ENCODE data around the gene METTL21C.

METTL21C gene

DNA sequence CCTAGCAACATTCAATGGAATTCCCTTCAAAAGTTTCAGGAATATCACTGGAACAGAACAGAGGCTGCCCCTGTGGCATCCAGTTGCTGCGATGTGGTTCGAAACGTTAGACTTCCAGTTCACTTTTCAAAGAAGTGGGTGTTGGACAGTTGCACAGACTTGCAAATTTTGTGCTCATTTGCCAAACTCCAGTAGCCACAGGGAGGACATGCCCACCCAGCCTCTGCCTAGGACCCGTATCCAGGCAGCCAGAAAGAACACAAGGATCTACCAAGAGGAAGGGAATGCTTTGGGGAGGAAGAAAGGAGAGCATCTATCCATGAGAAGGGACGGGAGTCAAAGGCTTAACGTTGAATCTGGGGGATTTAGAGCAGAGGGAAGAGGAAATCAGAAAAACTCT, at the start of gene METTL21C:
Gene METTL21C, minus strand, starts transcription at position 108 of the 400 bp plus-strand sequence. CDS start 546 bp downstream, outside the sequence.
- DNase-seq, result no peak

DNA sequence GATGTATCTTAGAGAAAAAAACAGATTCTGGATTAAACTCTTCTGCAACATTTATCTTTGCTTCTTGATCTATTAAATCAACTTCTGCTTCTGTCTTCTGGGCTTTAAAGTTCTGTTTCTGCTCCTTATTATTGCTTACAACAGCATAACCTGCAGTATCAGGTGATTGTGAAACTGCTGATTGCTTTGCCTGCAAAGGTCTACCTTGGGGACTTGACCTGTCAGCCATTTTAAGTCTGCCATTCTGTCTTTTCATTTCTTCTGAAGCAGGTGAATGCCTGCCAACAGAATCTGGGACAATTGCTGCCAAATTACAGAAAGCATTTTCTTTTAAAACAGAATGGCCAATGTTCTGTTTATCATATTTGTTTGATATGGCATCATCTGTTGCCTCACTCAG, 47.7 kb upstream of the METTL21C start:
- no peak for DNase-seq

DNA sequence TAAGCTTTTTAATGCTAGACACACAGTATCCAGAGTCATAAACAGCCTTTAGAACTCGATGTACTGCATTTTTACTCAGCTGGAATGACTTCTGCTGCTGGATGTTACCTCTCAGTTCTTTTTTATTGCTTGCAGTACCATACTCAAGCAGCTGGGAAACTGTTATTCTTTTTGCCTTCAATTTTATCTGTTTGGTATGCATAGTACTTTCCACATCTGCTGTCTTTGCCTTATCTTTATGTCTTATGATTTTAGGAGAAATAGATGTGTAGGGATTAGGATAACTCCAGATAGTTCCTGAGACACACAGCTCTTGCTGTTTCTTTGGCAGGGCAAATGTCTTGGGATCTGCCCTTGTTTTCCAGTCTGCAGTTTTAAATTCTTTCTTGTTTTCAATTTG, 47.3 kb upstream of the METTL21C start:
- no peak for DNase-seq

DNA sequence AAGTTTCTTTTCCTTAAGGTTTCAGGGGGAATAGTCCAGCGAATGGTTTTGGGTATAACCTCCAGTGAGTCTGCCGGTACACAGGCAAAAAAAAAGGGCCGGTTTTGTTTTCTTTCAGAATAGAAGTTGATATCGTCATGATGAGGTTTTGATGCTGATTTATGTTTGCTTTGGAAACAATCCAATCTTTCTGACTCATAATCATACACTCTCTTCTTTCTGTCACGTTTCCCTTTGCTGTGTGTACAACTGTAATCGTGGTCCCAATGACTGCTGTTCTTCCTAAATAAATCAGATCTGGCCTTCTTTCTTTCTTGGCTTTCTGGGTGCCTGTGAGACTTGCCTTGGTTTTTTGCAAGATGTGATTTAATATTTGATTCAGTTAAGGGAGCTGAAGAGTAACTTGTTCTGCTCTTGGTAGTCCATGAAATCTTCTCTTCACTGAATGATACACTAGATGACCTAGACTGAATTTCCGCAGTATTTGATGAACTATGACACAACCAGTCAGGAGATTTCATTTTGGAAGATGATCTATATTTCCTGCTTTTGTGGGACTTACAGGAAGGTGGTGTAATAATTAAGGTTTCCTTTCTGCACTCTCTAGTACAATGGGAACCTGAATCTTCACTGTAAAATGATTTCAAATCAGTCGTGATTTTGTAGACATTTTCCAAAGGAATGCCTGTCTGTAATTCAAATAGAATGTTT, 34.9 kb upstream of the METTL21C start:
- DNase-seq, result peak; percentile 48 to 89 (median 75)

DNA sequence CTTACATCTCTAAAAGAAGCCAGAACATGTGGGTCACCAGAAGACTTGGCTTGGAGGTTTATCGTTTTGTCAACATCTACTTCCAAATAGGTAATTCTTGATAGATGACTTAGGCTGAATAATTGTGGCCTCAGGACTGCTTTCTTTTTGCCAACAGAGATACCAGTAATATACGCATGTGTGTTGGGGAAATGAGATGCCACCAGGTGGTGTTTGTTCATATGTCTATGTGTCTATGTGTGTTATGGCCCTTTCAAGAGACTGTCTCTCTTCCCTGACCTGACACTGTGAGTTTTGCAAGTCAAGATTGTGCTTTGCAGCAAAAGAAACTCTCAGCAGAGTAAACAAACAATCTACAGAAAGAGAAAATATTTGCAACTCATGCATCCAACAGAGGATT, 31.6 kb upstream of the METTL21C start:
- DNase-seq, result no peak

DNA sequence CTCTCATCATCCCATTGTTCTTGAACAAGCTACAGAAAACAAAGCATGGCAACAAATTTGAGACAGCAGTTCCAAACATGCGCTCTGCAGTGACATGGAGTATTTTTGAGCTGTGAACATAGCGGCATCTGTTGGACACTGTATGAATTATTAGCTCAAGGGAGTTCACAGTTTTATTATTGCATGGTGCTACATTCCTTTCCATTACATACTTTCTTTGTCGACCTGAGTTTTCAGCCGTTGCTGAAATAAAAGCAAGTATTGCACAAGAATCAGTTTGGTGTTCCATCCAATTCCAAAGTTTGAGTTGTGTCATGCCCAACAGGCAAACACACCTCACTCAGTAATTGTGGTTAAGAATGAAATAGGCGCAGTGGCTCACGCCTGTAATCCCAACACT, 30.1 kb upstream of the METTL21C start:
- DNase-seq, result peak in 1 of 3 donors; percentile 36

DNA sequence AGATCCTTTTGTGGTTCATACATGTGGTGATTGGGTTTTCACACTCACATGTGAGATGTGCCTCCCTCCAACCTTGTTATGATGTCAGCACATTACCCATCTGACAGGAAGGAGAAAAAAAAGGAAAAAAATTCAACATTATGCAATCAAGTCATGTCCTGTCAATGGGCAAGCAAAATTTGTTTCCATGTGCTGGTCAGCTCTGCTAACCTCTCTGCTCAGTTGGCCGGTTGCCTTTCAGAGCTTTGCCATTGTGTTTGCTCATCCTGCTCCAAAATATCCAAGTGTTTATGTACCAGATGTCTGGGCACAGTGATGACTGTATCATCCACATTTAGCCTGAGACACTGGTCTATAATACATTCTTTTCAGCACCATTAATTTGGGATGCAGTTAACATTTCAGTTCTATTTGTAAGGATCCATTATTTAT, 27.0 kb upstream of the METTL21C start:
- DNase-seq, result peak in 2 of 3 donors; percentile 42 to 55

DNA sequence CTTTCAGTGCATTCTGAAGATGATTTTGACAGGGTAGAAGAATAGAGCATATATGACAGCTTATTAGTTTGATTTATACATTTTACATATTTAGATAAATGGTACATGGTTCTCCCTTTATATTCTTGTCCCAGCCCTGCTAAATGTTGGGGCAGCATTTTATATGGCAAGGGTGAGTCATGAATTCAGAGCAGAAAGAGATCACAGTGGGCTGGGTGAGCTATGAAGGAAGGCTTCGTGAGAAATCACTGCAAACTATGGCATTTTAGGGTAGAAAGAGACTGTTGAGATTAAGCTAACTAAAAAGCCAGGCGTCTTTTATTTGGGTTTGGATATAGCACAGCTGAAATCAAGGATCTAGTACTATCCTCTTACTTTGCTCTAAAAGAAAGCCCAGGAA, 23.9 kb upstream of the METTL21C start:
- no peak for DNase-seq

DNA sequence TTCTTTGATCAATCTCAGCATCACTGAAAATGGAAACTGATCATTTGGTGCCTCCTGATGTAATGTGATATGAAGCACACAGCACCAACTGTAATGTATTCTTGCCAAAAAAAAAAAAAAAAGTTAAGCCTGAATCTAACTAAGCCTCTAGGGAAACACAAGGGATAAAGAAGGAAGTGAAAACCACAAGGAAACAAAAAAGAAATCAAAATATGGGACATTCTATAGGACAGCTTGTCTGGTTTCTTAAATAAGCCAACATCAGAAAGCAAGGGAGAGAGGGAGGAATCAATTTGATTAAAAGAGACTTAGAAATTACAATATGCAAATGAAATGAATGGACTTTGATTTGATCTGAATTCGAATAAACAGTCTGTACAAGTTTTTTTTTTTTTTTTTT, 20.6 kb upstream of the METTL21C start:
- no peak for DNase-seq

DNA sequence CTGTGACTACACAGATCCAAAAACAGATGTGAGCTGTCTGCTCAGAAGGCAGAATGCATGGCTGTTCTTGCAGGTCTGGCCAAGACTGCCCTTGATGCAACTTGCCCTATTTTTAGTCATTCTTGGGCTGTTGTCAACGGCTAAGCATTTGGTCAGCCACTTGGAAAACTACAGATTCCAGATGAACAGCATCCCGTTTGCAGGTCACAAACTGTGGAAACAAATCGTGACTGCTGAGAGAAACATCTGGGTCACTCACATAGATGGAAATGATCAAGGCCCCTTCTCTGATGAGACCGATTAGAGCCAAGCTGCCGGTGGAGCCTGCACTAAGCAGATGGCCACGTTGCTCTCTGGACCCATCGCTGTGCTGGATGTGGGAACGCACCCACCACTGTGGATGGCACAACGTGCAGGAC, 15.4 kb upstream of the METTL21C start:
- DNase-seq, result no peak

DNA sequence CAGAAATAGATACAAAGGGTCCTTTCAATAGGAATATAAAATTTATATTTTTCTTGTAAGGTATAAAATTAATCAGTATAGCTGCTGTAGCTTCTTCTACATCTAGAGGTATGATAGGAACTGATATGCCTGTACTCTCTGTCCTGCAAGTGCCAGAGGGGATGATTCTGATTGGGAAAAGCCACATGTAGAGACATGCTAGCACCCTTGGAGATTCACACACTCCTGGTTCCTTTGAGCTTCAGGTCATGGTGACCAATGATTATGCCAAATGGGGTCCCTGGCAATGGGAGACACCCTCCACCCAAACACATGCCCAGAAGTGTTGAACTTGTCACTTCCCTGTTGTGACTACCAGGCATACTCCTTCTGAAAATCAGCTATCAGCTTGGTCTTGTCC, 14.7 kb upstream of the METTL21C start:
- DNase-seq, result no peak

DNA sequence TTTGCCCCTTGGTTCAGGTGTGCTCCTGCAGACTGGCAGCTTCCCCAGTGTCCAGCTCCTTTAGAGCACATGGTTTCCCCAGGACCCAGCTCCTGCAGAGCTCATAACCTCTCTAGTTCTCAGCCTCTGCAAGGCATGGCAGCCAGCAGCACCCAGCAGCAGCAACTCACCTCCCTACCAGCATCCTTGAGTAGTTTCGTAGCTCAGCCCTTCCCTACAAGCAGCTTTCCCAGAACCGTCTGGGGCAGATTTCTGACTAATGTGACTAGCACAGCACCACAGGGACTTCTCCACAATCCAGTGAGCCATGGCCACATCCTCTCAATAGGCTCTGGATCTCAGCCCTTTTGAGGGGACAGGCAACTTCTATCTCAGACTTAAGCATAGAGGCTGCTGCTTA, 14.1 kb upstream of the METTL21C start:
- DNase-seq, result no peak

DNA sequence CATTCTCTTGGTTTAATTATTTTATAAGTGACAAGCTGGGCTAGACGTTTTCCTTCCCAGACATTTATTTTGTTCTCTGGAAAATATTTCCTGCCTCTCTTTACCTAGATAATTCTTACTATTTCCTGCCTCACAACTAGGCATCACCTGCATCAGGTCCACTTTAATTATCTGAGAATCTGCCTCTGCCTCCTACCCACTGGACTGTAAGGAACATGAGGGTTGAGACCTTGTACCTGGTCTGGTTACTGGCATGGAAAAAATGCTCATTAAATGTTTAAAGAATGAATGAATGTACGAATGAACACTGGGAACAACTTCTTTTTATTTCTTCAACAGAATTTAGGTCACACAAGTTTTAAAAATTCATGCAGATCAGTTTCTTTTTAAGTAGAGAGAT, 13.4 kb upstream of the METTL21C start:
- DNase-seq, result no peak

DNA sequence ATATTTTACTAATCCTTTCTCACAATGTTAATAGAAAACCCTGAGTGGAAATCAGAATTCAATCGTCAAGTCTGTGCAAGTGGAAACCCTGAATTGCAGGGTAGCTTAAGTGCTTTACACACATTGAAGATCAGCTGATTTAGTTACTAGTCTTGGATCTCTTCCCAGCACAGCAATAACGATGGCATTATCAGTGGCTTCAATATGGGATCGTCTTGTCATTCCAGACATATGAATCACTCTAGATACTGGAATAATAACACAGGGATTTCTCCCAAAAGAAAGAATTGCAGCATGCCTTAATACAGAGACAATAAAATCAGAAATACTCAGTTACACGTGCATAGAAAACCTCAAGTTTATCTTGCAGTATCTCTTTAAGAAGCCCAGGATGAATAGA, 12.6 kb upstream of the METTL21C start:
- DNase-seq, result no peak

DNA sequence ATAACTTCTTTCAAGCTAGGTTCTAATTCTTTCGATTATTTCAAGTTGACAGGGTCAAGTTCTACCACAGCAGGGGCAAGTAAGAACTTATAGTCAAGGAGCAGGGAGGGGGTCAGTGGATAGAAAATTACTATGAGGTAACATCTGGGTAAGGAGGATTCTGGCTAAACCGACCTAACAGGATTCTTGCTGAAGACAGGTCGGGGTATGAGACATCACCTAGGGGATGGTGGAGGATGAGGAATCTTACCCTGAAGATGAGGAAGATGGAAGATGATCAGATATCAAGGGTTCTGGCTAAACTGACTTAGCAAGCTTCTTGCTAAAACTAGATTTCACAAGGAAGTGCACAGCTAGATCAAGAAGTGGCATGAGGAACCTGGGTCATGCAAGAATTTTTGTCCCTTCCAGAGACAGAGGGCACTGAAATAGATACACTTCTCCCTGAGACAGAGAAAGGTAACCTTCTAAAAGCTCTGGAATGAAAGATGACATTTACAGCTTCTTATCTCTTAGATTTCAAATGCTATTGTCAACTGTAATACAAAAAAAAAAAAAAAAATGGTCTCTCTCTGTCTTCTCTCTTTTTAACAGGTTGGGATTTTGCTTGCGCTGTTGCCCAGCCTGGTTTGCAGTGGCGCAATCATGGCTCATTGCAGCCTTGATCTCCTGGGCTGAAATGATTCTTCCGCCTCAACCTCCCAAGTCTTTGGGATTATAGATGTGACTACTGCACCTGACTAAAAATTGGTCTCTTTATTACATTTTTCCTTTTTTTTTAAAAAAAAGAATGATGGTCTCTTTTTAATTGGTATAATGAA, 9.6 kb upstream of the METTL21C start:
- no peak for DNase-seq

DNA sequence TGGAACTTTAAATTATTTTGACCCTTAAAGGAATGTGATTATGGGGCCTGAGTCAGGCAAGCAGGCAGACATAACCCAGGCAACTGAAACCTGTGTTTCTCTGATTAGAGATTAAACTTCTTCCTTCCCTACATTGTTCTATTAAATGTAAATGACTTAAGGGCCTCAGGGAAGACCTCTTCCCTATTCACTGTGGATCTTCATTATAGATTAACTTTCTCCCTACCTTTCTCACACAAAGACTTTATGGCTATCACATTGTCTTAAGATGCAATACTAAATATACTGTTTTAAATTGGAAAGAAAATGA, 8.8 kb upstream of the METTL21C start:
- DNase-seq, result no peak

DNA sequence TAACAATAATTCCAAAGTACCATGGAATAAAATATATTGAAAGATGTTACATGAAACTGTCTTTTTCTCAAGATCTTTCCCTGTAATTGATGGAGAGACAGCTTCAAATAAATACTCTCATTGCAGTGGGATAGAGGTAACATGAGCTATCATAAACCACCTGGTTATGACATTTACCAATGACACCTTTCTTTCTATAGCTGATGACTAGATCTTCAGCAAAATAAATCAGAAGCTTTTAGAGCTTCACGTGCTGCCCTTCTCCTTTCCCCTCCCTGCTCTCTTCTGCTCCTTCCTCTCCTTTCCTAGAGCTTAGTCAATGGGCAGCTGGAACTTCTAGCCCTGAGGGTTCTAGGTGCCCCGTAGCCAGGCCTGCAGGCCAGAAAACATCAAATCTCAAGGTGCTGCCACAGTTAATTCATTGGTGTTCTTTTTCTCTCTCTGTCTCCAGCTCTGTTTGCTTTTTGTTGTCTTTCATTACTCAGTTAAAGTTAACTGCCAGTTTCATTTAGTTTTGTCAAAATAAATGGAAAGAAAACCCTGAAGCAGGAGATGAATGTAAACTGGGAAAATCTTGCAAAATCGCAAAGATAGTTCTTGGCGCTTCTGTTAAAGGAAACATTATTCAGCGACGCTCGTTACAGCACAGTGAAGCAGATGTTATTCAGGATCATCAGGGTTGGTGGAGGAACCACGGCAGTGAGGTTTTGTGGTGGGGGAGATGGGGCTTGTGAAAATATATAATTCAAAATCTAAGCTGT, 8.3 kb upstream of the METTL21C start:
- no peak for DNase-seq

DNA sequence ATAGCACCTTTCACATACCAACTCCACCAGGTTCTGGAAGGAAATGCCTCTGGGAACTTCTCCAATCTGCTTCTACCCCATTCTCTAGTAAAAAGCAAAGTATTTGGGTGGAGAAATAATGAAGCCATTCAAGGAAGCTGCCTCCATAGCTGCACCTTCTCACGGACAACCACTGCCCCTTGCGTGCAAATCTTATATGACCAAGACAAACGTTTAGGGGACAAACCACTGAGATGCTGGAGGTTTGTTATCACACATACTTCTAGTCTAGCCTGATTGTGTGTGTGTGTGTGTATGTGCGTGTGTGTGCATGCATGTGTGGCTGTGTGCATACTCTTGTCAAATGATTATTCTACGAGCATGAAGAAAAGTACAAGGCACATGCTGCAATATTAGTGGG, 6.5 kb upstream of the METTL21C start:
- no peak for DNase-seq

DNA sequence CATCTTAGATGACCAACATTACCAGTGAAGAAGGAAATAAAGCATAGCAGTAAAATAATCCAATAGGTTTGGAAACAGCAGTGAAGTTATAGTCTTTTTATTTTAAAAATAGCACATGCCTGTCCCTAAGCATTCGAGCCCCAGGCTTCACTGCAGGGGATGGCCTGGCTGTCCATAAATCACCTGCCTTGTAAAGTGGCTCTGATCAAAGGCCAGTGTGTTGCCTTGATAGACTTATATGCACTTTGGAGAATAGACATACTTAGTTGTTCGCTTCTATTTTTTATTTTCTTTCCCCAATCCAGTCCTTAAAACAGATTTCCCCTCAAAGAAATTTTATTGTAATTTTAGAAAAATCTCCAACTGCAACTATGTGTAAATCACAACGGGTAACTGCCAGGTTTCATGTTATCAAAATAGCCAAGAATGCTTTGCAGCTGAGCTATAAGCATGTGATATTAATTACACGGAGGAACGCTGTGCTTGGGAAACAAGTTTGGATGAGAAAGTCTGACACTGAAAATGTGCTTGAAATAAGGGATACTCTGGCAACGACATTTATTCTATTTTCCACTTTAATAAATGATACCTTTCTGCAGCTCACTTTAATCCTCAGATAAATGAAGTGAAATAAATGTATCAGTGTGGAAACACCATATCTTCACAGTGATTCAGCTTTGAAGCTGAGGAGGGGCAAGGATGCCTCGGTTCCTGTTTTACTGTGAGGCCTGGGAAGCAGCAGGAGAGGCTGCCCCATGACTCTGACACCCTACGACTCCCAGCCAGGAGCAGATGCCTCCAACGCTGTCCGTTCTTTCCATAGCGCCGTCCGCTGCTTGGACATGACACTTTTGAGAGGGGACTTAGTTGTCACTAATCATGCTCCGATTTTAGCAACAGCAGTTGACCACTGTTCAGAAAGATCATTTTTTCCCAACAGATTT, 5.5 kb upstream of the METTL21C start:
- no peak for DNase-seq

DNA sequence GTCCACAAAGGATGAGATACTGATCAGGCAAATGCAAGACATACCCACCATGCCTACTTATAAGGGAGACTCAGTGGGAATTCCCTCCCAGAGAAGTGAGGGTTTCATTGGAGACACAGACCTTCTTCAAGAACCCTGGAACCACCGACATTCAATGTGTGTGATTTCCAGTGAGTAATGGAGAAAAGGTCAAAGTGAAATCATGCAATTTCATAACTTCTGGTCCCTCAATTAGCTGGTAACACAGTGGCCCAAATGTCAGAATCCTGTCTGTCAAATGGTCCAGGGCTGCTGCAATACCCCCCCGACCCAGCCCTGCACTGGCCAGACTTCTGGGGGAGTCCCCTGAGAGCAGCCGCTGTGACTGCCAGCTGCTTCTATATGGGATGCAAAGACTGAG, 4.7 kb upstream of the METTL21C start:
- DNase-seq, result peak; percentile 44 to 75 (median 52)

DNA sequence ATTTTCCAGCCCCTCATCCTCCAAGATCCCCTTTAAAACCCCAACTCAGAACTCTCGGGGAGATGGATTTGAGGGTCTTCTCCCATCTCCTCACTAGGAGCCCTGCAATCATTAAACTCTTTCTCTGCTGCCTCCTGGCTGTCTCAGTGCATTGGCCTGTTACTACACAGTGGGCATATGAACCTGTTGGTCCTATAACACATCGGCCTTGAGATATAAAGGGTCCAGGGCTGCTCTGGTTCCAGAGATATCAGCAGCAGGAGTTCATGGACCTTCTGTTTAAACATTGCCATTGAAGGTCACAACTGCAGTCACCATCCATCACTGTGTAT, 3.8 kb upstream of the METTL21C start:
- no peak for DNase-seq

DNA sequence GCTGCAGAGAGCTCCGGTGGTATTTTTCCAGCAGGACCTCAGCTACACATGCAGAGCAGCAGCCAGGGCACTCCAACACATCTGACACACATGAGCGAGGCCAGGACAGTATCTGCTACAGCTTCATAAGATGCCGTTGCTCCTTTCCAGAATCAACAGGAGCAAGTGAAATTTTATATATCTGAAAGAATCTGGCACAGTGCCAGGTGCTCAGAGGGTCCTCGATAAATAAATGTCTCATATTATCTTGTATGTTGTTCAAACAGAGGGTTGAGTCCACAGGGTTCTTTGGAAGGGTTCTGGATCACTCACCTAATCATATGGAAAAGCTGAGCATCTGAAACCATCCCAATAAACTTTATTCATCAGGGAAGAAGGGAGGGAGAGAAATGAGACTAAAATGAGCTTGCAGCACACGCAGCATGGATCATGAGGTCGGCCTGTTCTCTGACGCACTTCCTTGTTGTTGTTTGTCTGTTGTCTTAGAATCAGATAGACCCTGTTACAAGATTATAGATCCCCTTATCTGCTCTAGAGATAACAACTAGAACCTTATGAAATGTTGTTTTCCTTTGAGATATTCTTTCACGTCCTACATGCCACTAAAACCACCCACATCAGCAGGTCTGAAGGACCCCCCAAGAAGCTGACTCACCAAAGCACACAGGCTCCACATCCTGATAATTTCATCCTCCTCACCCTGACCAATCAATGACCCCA, 3.2 kb upstream of the METTL21C start:
- DNase-seq, result no peak
